ENCODE measurements around the gene ASB13. TPM values are rescaled to one million over a fixed set of nuclear protein-coding genes. Genes with fewer than 3 reads are reported as not detected.
A peak's percentile ranks its signal among the peaks of the same experiment; 100 is the strongest.

Gene ASB13
- total RNA-seq, 1 experiment from 2014 or later, result 13.8 TPM

GRCh38 chr10:5598085-5598690, 68.2 kb downstream of the ASB13 start:
- no peaks in the 10 kb centered on the region for H3K36me3 Mint-ChIP-seq (ENCODE audit: insufficient read depth in 1 of 3, low read depth in 3 of 3)
- H3K79me1 ChIP-seq (ENCODE audit: insufficient read depth, low read depth, low read length, poor library complexity, severe bottlenecking), result no peaks in the 10 kb centered on the region

More at GRCh38 chr10:5598085-5598690, 68.2 kb downstream of the ASB13 start:
- H3K4me2 ChIP-seq (ENCODE audit: insufficient read depth, insufficient read length, low read length), result no peak overlapping the region
- Mint-ChIP-seq H3K27ac (peak overlapping the region in 1 of 3 experiments; percentile 19; a peak in 1 of 7 replicates), H3K4me3 (no peak overlapping the region), H3K9me3 (no peaks in the 10 kb centered on the region; a peak in 1 of 5 replicates), H3K27me3 (ENCODE audit: low read depth) (peaks cover 12% of the 10 kb centered on the region), H3K4me1 (peaks cover 4 to 9% of the 10 kb centered on the region in 2 experiments)
- no peak for DNase-seq
- H2BK15ac ChIP-seq (ENCODE audit: low read depth, low read length), result no peak overlapping the region
- no peak overlapping the region for H3K18ac ChIP-seq (ENCODE audit: insufficient read length, low read depth, low read length)
- H3K27ac ChIP-seq (ENCODE audit: insufficient read length, low read depth, low read length), result no peak overlapping the region
- no peaks in the 10 kb centered on the region for H4K20me1 ChIP-seq (ENCODE audit: control insufficient read depth, insufficient read depth, insufficient read length)
- no peak overlapping the region for H2AK5ac ChIP-seq (ENCODE audit: insufficient read length, low read length)
- H3K23ac ChIP-seq (ENCODE audit: insufficient read length, low read depth, low read length), result no peak overlapping the region
- no peaks in the 10 kb centered on the region for H3K79me2 ChIP-seq (ENCODE audit: insufficient read depth, low read length)
- no peak overlapping the region for H2BK20ac ChIP-seq (ENCODE audit: low read depth, low read length, poor library complexity, severe bottlenecking)
- no peak overlapping the region for H3T11ph ChIP-seq (ENCODE audit: low read length)
- H3K4ac ChIP-seq (ENCODE audit: low read depth, low read length), result no peak overlapping the region
- H2BK120ac ChIP-seq (ENCODE audit: low read depth, low read length, poor library complexity, severe bottlenecking), result no peak overlapping the region
- no peak overlapping the region for H4K8ac ChIP-seq (replicated peaks; ENCODE audit: insufficient read length, low read depth, low read length)
- H3K4me1 ChIP-seq (ENCODE audit: insufficient read depth, low read length), result no peaks in the 10 kb centered on the region
- H3K9me3 ChIP-seq (ENCODE audit: control insufficient read depth, low read depth, low read length), result no peaks in the 10 kb centered on the region
- no peak overlapping the region for H3K56ac ChIP-seq (ENCODE audit: insufficient read length, low read depth, low read length)
- WGBS (ENCODE audit: extremely low coverage, insufficient read length, low lambda C conversion rate), result 100% methylated on average over 4 of the region's 11 CpGs
- no peaks in the 10 kb centered on the region for H3K23me2 ChIP-seq (ENCODE audit: insufficient read length, low read depth, low read length, poor library complexity, severe bottlenecking)
- no peaks in the 10 kb centered on the region for H3K27me3 ChIP-seq (ENCODE audit: insufficient read depth, low read length)
- no peak overlapping the region for H4K91ac ChIP-seq (ENCODE audit: insufficient read length, low read depth, low read length)
- no peak overlapping the region for H2BK12ac ChIP-seq (ENCODE audit: insufficient read length, low read depth, low read length)
- no peak overlapping the region for H3K9ac ChIP-seq (ENCODE audit: extremely low read depth, insufficient read length, low read length)
- no peak overlapping the region for H2AFZ ChIP-seq (ENCODE audit: low read length)
- H4K5ac ChIP-seq (ENCODE audit: insufficient read length, low read depth, low read length), result no peak overlapping the region
- no peak overlapping the region for H3K14ac ChIP-seq (ENCODE audit: insufficient read depth, low read length)
- no peak overlapping the region for H2BK5ac ChIP-seq (ENCODE audit: insufficient read length, low read length)
- TF ChIP-seq CTCF (conservative IDR thresholded peaks at IDR 0.05), result no peak
